GM23248 (cell line): ENCODE results near the gene KIF13A.

Source experiments
- EZH2 ChIP-seq: fragments of 200-600 bp; sonication (generic); IDR thresholded peaks from 2 replicates; pipeline ENCODE4 v1.6.1; 2018; ENCODE audit warnings: antibody characterized with exemption, mild to moderate bottlenecking; ENCODE audit not compliant: insufficient read depth, poor library complexity, severe bottlenecking
- EZH2phosphoT487 ChIP-seq: fragments of 200-600 bp; sonication (generic); IDR thresholded peaks from 2 replicates; pipeline ENCODE4 v1.6.1; 2018; ENCODE audit warnings: antibody characterized with exemption, moderate library complexity, mild to moderate bottlenecking, low read depth; ENCODE audit not compliant: insufficient read depth

GRCh38 chr6:17980329-17980728 lies 7.1 kb downstream of the KIF13A start:
- TF ChIP-seq EZH2, result no peak
- TF ChIP-seq EZH2phosphoT487, result no peak
